Measurements from ENCODE around the gene BRSK1. TPM values are rescaled to one million over a fixed set of nuclear protein-coding genes. Genes with fewer than 3 reads are reported as not detected.

The BRSK1 gene
- polyA plus RNA-seq, 1 experiment: 9.5 TPM

DNA sequence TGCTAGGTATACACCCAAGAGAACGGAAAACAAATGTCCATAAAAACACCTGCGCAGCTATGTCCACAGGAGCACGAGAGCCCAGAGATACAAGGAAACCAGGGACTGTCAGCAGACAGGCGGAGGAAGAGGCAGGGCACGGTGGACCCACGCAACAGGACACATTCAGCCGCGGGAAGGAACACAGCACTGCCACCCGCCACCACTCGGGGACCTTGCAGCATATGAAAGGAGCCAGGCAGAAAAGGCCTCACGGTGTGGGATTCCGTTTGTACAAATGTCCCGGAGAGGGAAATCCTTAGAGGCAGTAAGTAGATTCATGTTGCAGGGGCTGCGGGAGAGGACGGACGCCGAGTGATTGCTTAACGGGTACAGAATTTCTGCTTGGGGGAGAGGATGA is 11.7 kb upstream of the BRSK1 start:
- no peaks in the 10 kb centered on the region for H3K27me3 ChIP-seq (ENCODE audit: control insufficient read depth, insufficient read depth, low read length)
- H3K27ac ChIP-seq (ENCODE audit: low read depth, low read length): no peak overlapping the region
- no peak for DNase-seq (ENCODE audit: low read depth, low spot score)
- H3K9me3 ChIP-seq (ENCODE audit: control insufficient read depth, insufficient read depth, low read length): 0 out of 2 replicates have a peak, but pooled peaks cover 3% of the 10 kb centered on the region
- H3K4me3 ChIP-seq (ENCODE audit: low read depth, low read length): no peak overlapping the region
- CTCF ChIA-PET: interaction anchor here (0.5 to 1.3 kb wide), 2 partner anchors 20 to 359 kb away, joined by 3 to 5 read pairs; no protein-coding TSS in a partner anchor
- POLR2A ChIA-PET: no interaction called here
- TF ChIP-seq, protein P1, sequence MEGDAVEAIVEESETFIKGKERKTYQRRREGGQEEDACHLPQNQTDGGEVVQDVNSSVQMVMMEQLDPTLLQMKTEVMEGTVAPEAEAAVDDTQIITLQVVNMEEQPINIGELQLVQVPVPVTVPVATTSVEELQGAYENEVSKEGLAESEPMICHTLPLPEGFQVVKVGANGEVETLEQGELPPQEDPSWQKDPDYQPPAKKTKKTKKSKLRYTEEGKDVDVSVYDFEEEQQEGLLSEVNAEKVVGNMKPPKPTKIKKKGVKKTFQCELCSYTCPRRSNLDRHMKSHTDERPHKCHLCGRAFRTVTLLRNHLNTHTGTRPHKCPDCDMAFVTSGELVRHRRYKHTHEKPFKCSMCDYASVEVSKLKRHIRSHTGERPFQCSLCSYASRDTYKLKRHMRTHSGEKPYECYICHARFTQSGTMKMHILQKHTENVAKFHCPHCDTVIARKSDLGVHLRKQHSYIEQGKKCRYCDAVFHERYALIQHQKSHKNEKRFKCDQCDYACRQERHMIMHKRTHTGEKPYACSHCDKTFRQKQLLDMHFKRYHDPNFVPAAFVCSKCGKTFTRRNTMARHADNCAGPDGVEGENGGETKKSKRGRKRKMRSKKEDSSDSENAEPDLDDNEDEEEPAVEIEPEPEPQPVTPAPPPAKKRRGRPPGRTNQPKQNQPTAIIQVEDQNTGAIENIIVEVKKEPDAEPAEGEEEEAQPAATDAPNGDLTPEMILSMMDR (IDR thresholded peaks at IDR 0.05; ENCODE audit: low read depth, low read length): no peak

DNA sequence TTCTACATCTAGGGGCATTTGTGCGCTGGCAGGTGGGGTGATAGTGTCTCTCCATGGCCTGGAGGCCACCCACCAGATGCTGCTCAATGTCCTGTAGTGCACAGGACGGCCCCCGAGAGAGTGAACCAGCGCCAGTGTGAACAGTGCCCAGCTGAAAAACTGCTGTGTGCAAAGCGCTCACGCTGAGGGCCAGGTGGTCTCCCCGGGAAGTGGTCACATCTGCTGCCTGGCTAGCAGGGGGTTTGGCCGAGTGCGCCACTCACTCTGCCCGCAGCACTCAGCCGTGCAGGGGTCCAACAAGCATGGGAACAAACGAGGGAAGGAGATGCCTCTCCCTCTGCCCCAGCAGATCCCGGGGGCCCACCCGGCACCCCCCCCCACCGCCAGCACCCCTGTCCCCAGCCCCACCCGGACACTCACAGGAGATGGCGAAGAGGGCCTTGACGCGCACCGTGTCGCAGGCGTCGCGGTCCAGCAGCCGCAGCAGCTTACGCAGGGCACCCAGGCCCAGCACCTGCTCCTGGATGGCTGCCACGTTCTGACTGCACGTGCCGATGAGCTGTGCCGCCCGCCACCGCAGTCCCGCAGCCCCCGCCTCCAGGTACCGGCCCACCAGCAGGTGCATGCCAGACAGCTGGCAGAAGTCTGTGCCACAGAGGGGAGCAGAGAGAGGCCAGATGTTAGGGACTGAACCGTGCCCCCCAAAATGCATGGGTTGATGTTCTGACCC is 9.7 kb upstream of the BRSK1 start:
- POLR2A ChIA-PET: no interaction called here
- CTCF ChIA-PET: no interaction called here
- no peaks in the 10 kb centered on the region for H3K9me3 ChIP-seq (ENCODE audit: control insufficient read depth, insufficient read depth, low read length)
- H3K4me3 ChIP-seq (ENCODE audit: low read depth, low read length): no peak overlapping the region
- H3K27ac ChIP-seq (ENCODE audit: low read depth, low read length): no peak overlapping the region
- no peaks in the 10 kb centered on the region for H3K27me3 ChIP-seq (ENCODE audit: control insufficient read depth, insufficient read depth, low read length)
- TF ChIP-seq, protein P1 (IDR thresholded peaks at IDR 0.05; ENCODE audit: low read depth, low read length): no peak
- no peak for DNase-seq (ENCODE audit: low read depth, low spot score)

GRCh38 chr19:55275851-55276719 is 7.7 kb upstream of the BRSK1 start:
- Histone ChIP-seq H3K27me3 (ENCODE audit: control insufficient read depth, insufficient read depth, low read length) (no peaks in the 10 kb centered on the region), H3K27ac (ENCODE audit: low read depth, low read length) (no peak overlapping the region), H3K4me3 (ENCODE audit: low read depth, low read length) (no peak overlapping the region), H3K9me3 (ENCODE audit: control insufficient read depth, insufficient read depth, low read length) (no peaks in the 10 kb centered on the region)
- TF ChIP-seq, protein P1 (IDR thresholded peaks at IDR 0.05; ENCODE audit: low read depth, low read length): no peak
- ChIA-PET CTCF (interaction anchor here (0.6 to 1.1 kb wide), 5 partner anchors 26 to 192 kb away, joined by 3 to 6 read pairs (median 4); no protein-coding TSS in a partner anchor), POLR2A (interaction anchor here (0.6 kb wide), 1 partner anchor 153 kb away, joined by 10 read pairs; no protein-coding TSS in a partner anchor)
- no peak for DNase-seq (ENCODE audit: low read depth, low spot score)

GRCh38 chr19:55276720-55277430 is 6.9 kb upstream of the BRSK1 start:
- CTCF ChIA-PET: interaction anchor here (1.1 kb wide), 1 partner anchor 26 kb away, joined by 4 read pairs; no protein-coding TSS in a partner anchor
- TF ChIP-seq, protein P1 (IDR thresholded peaks at IDR 0.05; ENCODE audit: low read depth, low read length): no peak
- POLR2A ChIA-PET: no interaction called here
- H3K27ac ChIP-seq (ENCODE audit: low read depth, low read length): no peak overlapping the region
- no peak for DNase-seq (ENCODE audit: low read depth, low spot score)
- H3K4me3 ChIP-seq (ENCODE audit: low read depth, low read length): no peak overlapping the region
- no peaks in the 10 kb centered on the region for H3K9me3 ChIP-seq (ENCODE audit: control insufficient read depth, insufficient read depth, low read length)
- H3K27me3 ChIP-seq (ENCODE audit: control insufficient read depth, insufficient read depth, low read length): no peaks in the 10 kb centered on the region

All from AG04450 (cell line).